GM21360 (cell line): Measurements from ENCODE around the gene ATF7.
"Not testable (repeated sequence)": the region's sequence is repeated elsewhere in the genome, so short reads cannot be mapped to it uniquely, and the experiment has no call there.

Source experiments
- ATAC-seq: cut with Tn5 transposase; IDR thresholded peaks from one replicate; pipeline ENCODE4 v1.9.1; 2021; ENCODE audit warnings: mild to moderate bottlenecking, moderate library complexity; ENCODE audit not compliant: unreplicated experiment

Gene ATF7

DNA sequence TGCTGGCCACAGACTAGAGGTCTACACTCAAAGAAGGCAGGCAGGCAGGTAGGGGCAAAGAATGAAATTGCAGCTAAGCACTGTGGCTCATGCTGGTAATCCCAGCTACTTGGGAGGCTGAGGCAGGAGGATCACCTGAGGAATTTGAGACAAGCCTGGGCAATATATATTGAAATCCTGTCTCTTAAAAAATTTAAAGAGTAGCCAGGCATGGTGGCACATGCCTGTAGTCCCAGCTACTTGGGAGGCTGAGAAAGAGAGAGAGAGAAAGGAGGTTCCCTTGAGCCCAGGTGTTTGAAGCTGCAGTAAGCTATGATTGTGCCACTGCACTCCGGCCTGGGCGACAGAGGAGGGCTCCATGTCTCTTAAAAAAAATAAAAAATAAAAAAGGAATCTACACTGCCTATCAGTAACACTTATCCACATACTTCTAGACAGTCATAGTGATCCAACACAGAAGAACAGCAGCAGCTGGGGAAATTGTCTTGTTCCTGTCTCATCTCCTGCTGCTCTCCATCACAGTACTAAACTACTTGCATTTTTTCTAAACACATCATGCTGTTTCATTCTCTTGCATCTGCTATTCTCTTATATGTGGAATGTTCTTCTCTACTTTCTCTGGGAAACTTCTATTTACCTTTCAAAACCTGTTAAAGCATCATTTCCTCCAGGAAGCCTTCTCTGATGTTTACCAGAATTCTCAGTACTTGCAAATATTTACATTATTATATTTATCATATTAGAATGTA lies 57.2 kb downstream of the ATF7 start:
- no peak for ATAC-seq

DNA sequence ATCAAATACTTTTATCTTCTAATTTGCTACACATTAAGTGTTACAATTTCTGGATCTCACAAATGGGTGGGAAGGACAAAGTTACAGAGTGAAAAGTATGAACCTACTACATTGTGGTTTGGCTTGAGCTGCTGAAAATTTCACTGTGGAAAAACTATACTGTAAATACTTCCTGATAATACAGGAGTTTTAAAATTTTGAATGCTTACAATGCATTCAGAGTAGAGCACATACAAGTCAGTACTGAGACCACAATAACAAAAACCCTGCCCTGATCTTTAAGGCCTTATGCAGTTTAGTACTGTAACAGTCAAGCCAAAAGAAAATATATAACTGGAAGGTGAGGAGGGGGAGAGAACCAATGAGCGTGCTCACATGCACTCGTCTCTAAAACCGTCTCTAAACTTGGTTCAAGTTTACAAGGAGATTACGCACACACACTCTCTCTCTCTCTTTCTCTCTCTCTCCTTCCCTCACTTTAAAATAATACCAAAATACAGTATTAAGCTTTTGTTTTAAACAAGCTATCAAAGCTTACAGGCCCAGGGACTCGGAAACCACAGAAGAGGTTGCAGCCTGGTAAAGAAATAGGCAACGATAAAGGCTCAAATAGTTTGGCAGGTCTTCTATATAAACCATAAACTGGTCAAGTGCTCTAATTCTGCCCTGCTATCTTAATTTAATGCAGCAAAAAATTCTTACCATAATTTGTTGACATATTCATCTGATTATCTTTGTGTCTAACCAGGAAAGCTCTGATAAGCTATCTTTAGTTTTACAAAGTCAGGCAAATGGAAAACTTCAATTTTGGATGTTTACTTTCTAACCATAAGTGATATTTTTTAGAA lies 58.0 kb downstream of the ATF7 start:
- ATAC-seq, result no peak

DNA sequence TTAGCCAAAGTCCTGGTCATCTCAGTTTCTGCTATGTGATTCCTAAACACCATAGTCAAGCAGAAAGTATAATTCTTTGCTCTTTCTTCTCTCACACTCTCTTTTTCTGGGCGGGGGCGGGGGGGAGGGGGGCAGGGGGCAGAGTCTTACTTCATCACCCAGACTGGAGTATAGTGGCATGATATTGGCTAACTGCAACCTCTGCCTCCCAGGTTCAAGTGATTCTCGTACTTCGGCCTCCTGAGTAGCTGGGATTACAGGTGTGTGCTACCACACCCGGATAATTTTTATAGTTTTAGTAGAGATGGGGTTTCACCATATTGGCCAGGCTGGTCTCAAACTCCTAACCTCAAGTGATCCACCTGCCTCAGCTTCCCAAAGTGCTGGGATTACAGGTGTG lies 60.8 kb downstream of the ATF7 start:
- ATAC-seq, result not testable (repeated sequence)

GRCh38 chr12:53564941-53565340 lies 61.2 kb downstream of the ATF7 start:
- ATAC-seq, result no peak

DNA sequence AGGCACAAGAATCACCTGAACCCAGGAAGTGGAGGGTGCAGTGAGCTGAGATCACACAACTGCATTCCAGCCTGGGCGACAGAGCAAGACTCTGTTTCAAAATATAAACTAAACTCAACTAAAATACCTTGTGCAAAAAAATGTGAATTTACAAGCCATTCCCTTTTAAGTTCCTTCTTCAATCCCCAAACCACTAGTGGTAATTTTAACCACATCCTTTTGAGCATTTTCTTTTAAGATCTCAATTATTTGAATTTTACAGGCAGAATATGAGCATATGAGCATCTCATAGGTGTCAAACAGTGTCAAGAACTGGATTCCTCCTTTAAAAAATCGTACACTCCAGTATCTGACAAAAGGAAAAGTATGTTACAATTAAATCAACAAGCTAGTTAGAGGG lies 61.9 kb downstream of the ATF7 start:
- no peak for ATAC-seq

DNA sequence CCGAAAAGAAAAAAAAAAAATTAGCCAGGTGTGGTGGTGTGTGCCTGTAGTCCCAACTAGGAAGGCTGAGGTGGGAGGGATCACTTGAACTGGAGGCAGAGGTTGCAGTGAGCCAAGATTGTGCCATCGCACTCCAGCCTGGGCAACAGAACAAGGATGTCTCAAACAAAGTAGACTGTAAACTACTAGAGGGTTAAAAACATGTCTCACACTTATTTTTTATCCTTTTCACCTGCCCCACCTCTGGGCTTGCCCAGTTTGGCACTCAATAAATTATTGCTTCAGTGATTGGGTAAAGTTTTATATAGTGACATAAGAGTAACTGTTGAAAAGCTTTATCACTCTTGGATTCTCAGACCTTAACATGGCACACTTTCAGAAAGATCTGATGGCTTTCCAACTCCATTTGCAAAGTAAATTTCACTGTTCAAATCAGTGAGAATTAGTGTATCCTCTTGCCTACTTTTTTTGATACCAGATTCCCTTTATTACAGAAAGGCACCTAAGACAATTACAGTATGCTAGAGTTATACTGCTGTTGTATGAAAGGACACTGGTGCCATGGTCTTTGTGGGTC lies 62.6 kb downstream of the ATF7 start:
- ATAC-seq, result no peak

- no peak for ATAC-seq
Observed at GRCh38 chr12:53561590-53561953, 64.6 kb downstream of the ATF7 start.

DNA sequence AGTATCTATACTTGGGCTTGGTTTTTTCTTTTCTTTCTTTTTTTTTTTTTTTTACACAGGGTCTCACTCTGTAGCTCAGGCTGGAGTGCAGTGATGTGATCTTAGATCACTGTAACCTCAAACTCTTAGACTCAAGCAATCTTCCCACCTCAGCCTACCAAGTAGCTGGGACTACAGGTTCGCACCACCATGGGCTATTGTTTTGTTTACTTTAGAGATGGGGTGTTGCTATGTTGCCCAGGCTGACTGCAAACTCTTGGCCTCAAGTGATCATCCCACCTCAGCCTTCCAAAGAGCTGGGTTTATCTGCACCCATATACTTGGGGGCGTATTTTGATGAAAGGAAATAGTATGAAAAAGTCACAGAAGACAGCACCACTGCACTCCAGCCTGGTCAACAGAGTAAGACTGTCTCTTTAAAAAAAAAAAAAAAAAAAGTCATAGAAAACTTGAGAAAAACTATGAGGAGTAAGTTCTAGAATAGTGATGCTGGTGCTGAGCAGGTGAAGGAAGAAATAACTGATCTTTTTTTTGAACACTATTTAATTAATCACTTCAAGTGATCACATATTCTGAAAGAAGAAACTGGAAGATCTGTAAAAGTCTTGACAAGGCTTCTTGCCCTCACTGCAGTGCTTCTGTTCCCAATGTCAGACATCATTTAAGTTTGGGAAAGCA lies 65.1 kb downstream of the ATF7 start:
- ATAC-seq, result no peak

- ATAC-seq, result no peak
Observed at GRCh38 chr12:53560351-53560750, 65.8 kb downstream of the ATF7 start.

DNA sequence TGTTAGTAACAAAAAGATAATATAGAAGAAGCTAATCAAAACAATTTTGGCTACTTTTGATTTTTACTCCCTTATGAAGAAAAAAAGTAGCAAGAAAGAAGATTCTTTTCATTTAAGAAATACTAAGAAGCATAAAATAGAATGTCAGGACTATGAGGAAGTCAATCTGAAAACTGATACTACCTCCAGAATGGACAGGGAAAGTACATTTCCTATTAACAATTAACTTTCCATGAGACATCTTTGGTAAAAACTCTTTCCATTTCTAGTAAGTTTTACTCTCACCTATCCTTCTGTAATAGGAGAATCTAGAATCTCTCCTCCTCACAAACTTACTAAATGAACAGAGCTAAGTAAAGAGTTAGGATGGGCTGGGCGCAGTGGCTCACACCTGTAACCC lies 67.6 kb downstream of the ATF7 start:
- no peak for ATAC-seq

- no peak for ATAC-seq
Observed at GRCh38 chr12:53552361-53553327, 73.5 kb downstream of the ATF7 start.

GRCh38 chr12:53551889-53552291 lies 74.3 kb downstream of the ATF7 start:
- no peak for ATAC-seq

DNA sequence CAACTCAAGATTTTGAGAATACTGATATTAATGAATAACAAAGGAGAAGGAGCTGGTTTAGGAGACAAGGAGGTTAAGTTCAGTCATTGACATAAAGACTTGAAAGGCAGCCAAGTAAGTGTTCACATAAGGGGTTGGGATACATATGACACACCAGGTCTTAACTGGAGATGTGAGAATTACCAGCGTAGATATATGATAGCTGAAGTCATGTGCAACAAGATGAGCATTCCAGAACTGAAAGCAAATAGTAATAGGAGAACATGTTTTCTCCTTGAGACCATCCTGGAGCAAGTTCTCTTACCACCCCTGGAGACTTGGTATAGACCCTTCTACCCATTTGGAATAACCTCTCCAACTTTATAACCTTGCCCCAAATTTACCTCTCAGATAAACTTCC lies 75.6 kb downstream of the ATF7 start:
- no peak for ATAC-seq

DNA sequence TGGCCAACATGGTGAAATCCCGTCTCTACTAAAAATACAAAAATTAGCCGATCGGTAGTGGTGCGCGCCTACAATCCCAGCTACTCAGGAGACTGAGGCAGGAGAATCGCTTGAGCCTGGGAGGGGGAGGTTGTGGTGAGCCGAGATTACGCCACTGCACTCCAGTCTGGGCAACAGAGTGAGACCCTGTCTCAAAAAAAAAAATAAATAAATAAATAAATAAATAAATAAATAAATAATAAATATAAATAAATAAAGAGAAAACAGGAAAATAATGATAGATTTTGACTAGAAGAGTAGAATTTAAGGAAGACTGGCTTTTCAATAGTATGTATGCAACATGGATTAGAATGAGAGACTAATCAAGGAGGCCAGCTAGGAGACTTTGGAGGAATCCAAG lies 76.1 kb downstream of the ATF7 start:
- not testable (repeated sequence) for ATAC-seq

- ATAC-seq, result not testable (repeated sequence)
Observed at GRCh38 chr12:53548354-53548753, 77.8 kb downstream of the ATF7 start.

DNA sequence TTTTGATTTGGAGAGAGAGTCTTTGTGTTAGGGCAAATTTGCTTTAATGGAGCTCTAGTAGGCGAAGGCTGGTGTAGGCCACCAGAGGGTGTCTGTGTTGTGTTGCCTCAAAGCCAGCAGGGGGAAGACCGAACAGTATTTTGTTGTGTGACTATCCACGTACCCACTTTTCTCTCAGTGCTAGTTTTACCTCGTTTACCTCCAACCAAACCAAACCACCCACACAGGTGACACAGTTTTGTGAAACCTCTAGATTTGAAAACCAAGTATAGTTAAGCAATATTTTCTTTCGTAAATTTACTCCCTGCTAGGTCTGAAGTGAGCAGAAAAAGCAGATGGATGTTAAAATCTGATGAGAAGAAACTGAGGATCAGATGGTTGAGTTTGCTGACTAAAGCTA lies 82.6 kb downstream of the ATF7 start:
- peak; percentile 64 for ATAC-seq

GRCh38 chr12:53539526-53539925 lies 86.7 kb downstream of the ATF7 start:
- ATAC-seq, result no peak

DNA sequence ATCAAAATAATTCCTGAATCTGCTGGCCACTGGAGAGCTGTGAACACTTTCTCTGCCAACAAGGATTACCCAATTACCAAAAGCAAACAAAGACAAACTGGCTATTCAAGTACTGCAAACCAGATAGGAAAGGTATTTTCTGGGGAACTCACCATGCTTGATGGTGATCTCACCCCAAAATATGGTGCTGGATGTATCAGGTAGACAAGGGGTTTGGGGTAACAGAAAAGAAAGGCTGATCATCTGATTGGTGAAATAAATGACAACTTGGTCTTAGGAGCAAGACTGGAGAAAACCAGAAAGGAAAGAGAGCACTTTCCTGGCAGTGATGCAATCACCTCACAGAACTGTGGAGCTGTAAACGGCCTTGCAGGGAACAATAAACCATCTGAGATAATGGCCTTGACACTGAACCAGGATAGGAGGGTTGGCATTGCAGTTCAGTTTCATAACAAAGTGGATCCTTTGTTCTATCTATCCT lies 87.9 kb downstream of the ATF7 start:
- ATAC-seq, result no peak

DNA sequence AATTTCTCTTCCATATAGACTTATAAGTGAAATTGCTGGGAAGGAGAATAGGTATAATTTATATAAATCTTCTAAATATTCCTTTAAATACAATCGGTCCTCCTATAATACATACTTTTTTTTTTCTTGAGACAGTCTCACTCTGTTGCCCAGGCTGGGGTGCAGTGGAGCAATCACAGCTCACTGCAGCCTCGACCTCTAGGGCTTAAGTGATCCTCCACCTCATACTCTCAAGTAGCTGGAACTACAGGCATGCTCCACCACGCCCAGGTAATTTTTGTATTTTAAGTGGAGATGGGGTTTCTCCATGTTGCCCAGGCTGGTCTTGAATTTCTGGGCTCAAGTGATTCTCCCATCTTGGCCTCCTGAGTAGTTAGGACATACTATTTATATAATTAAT lies 89.2 kb downstream of the ATF7 start:
- no peak for ATAC-seq

DNA sequence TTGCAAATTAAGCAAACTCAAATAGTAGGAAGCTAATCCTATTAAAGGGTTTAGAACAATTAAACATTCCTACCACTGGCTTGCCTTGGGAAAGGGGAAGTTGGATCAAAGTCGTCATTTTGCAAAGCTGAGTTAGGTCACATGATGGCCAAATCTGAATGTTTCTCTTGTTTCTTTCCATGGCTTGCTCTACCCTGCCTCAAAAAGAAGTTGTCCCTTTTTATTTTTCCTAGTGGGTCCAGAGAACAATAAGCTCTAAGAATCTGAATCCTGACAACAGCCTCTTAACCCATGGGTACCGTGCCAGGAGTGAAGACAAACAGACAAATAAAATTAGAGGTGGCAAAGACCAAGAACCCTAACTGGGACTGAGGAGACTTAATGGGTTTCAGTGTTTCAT lies 92.7 kb downstream of the ATF7 start:
- ATAC-seq, result no peak
